ENCODE data around the gene AOPEP. TPM values are rescaled to one million over a fixed set of nuclear protein-coding genes. Genes with fewer than 3 reads are reported as not detected.

AOPEP gene
- polyA plus RNA-seq, 2 of the 4 experiments (the other 2 are of a cell fraction) = 226 to 266 TPM

GRCh38 chr9:95010431-95010838 is 283.9 kb downstream of the AOPEP start:
- ChIA-PET POLR2A (interaction anchor here (0.7 to 5.7 kb wide), 9 partner anchors 11 to 228 kb away, joined by 3 to 93 read pairs (median 8); no protein-coding TSS in a partner anchor), CTCF (interaction anchor here (1.5 to 2.5 kb wide), 4 partner anchors 34 to 228 kb away, joined by 4 to 17 read pairs (median 7); no protein-coding TSS in a partner anchor)
- H3K4me3 ChIP-seq = peak overlapping the region; percentile 87
- peak overlapping the region; percentile 80 to 99 for H3K27ac ChIP-seq
- H3K4me1 ChIP-seq = peaks cover 69% of the 10 kb centered on the region
- ATAC-seq = no peak
- H3K4me2 ChIP-seq = peak overlapping the region; percentile 98
- FAIRE-seq = no peak
- no peaks in the 10 kb centered on the region for H3K9me3 ChIP-seq
- 24% methylated on average over 5 of the region's 5 CpGs for WGBS (ENCODE audit: missing lambda C conversion rate)
- DNase-seq (ENCODE audit: low read depth in 1 of 2, low spot score in 1 of 2) = no peak
- TF ChIP-seq HOXB13 (CRISPR knock-in tag; IDR thresholded peaks at IDR 0.05; ENCODE audit: low read depth) (peak; percentile 68; the same call in 1 of the 2 replicates), HEYL (CRISPR knock-in tag; IDR thresholded peaks at IDR 0.05) (no peak), HOXA7 (CRISPR knock-in tag; IDR thresholded peaks at IDR 0.05) (no peak), JUN (IDR thresholded peaks at IDR 0.05) (0 out of 5 replicates have a peak, but pooled peaks have one; percentile 1 to 32), CHD4 (IDR thresholded peaks at IDR 0.05; ENCODE audit: borderline replicate concordance) (no peak), FOSB (CRISPR knock-in tag; IDR thresholded peaks at IDR 0.05) (peak; percentile 73; the same call in 1 of the 2 replicates), FOXS1 (CRISPR knock-in tag; IDR thresholded peaks at IDR 0.05) (no peak), MYC (IDR thresholded peaks at IDR 0.05; ENCODE audit: borderline replicate concordance, low read length) (no peak), SMC3 (IDR thresholded peaks at IDR 0.05) (no peak), EHF (CRISPR knock-in tag; IDR thresholded peaks at IDR 0.05) (peak; percentile 69; the same call in 1 of the 2 replicates), BHLHE40 (IDR thresholded peaks at IDR 0.05; ENCODE audit: low read depth, low read length) (no peak), ZC3H11A (IDR thresholded peaks at IDR 0.05) (no peak), HES2 (IDR thresholded peaks at IDR 0.05) (no peak), FOSL2 (IDR thresholded peaks at IDR 0.05) (no peak), FOSL2 (CRISPR knock-in tag; IDR thresholded peaks at IDR 0.05) (peak; percentile 45), RARB (CRISPR knock-in tag; IDR thresholded peaks at IDR 0.05) (peak; percentile 69), EP300 (IDR thresholded peaks at IDR 0.05) (no peak), RFX5 (IDR thresholded peaks at IDR 0.05) (no peak), MAX (IDR thresholded peaks at IDR 0.05) (no peak), EHMT2 (IDR thresholded peaks at IDR 0.05; ENCODE audit: low read depth) (no peak), CEBPB (IDR thresholded peaks at IDR 0.05) (no peak), RCOR1 (IDR thresholded peaks at IDR 0.05; ENCODE audit: low read depth, low read length) (no peak), ESRRA (IDR thresholded peaks at IDR 0.05; ENCODE audit: borderline replicate concordance, low read length) (no peak), NFE2L2 (conservative IDR thresholded peaks at IDR 0.05; ENCODE audit: low read length) (no peak), ATOH8 (CRISPR knock-in tag; IDR thresholded peaks at IDR 0.05; ENCODE audit: low read depth) (no peak), GATA3 (IDR thresholded peaks at IDR 0.05; ENCODE audit: borderline replicate concordance) (no peak), NPAS2 (CRISPR knock-in tag; IDR thresholded peaks at IDR 0.05; ENCODE audit: borderline replicate concordance) (no peak), MAZ (IDR thresholded peaks at IDR 0.05; ENCODE audit: borderline replicate concordance, low read depth, low read length) (no peak), ELK1 (IDR thresholded peaks at IDR 0.05; ENCODE audit: low read depth, low read length) (no peak), CTCF (IDR thresholded peaks at IDR 0.05) (no peak), KDM5A (IDR thresholded peaks at IDR 0.05) (no peak), POLR2A (IDR thresholded peaks at IDR 0.05; ENCODE audit: low read length) (no peak), HDAC2 (IDR thresholded peaks at IDR 0.05) (no peak), RNF2 (IDR thresholded peaks at IDR 0.05; ENCODE audit: borderline replicate concordance, low read depth) (no peak), E2F6 (IDR thresholded peaks at IDR 0.05; ENCODE audit: borderline replicate concordance, low read depth) (no peak), JUNB (IDR thresholded peaks at IDR 0.05) (no peak), POLR2AphosphoS2 (conservative IDR thresholded peaks at IDR 0.05; ENCODE audit: low read length) (peak; percentile 90), CHD2 (IDR thresholded peaks at IDR 0.05; ENCODE audit: low read length, partially characterized antibody) (no peak), PBX3 (IDR thresholded peaks at IDR 0.05) (no peak), RAD21 (conservative IDR thresholded peaks at IDR 0.05 in 1 of 2, IDR thresholded peaks at IDR 0.05 in 1 of 2) (no peak)
